ENCODE results near the gene FANCC. TPM values are rescaled to one million over a fixed set of nuclear protein-coding genes. Genes with fewer than 3 reads are reported as not detected.

FANCC gene
- total and polyA plus RNA-seq, 2 of the 13 experiments (the other 11 are each of a cell fraction or from before 2014, with no cell fraction given): 7.4 to 8.6 TPM

- in situ Hi-C loops (cut with HindIII; ENCODE audit: extremely low pct_ligation_motif_present, low pct_unique_long_range_greater_than_20kb) (no loop called here), intact Hi-C loops (cut with micrococcal nuclease; ENCODE audit: unreplicated experiment) (loop anchor here (2.0 to 5.0 kb wide), 3 partner anchors 34 to 196 kb away; no protein-coding TSS in a partner anchor)
- H3K9ac ChIP-seq (ENCODE audit: insufficient read depth, low read depth, low read length): peak overlapping the region; percentile 70
- peaks cover 37% of the 10 kb centered on the region for H3K79me2 ChIP-seq (ENCODE audit: insufficient read depth, low read length)
- peaks cover 69% of the 10 kb centered on the region for H3K4me1 ChIP-seq (ENCODE audit: insufficient read depth, low read length)
- peak overlapping the region; percentile 69 for H3K4me2 ChIP-seq (ENCODE audit: low read depth, low read length)
- H3K27me3 ChIP-seq (ENCODE audit: control insufficient read depth in 1 of 2, insufficient read depth in 2 of 2, low read length in 2 of 2): no peaks in the 10 kb centered on the region
- H3K27ac ChIP-seq (ENCODE audit: extremely low read length, insufficient read depth, low read length): peak overlapping the region; percentile 100
- H4K20me1 ChIP-seq (ENCODE audit: insufficient read depth, low read length): no peaks in the 10 kb centered on the region
- ChIA-PET POLR2A (interaction anchor here (0.8 to 2.3 kb wide), 3 partner anchors 9 to 192 kb away, joined by 3 to 7 read pairs (median 3); no protein-coding TSS in a partner anchor), CTCF (ENCODE audit: low intra/inter-chr PET ratio, low total read pairs) (no interaction called here)
- ATAC-seq (peak; percentile 75), DNase-seq (ENCODE audit: low spot score) (peak; percentile 78), FAIRE-seq (no peak)
- WGBS (ENCODE audit: low lambda C conversion rate): 3% methylated on average over 9 of the region's 22 CpGs
- H2AFZ ChIP-seq (ENCODE audit: low read length): no peak overlapping the region
- H3K4me3 ChIP-seq (replicated peaks in 1 of 3; ENCODE audit: insufficient read depth in 1 of 3, low read depth in 2 of 3, low read length in 3 of 3): peak overlapping the region; percentile 68 to 85 (median 73)
- H3K9me3 ChIP-seq (ENCODE audit: low read length): no peaks in the 10 kb centered on the region
- no peaks in the 10 kb centered on the region for H3K36me3 ChIP-seq (replicated peaks in 1 of 2; ENCODE audit: control insufficient read depth in 1 of 2, insufficient read depth in 2 of 2, low read length in 2 of 2)
- BruUV-seq (replicated peaks): no TSS peak
- TF ChIP-seq YEATS4 (CRISPR knock-in tag; IDR thresholded peaks at IDR 0.05; ENCODE audit: borderline replicate concordance) (no peak), POLR2AphosphoS5 (IDR thresholded peaks at IDR 0.05; ENCODE audit: low read depth, low read length) (peak; percentile 43), KAT7 (CRISPR knock-in tag; IDR thresholded peaks at IDR 0.05; ENCODE audit: borderline replicate concordance) (peak; percentile 10; the same call in 1 of the 2 replicates), PCBP1 (IDR thresholded peaks at IDR 0.05; ENCODE audit: borderline replicate concordance, low read depth, low read length) (peak; percentile 62; the same call in 1 of the 2 replicates), RNF219 (CRISPR knock-in tag; IDR thresholded peaks at IDR 0.05) (no peak), ZNF256 (CRISPR knock-in tag; conservative IDR thresholded peaks at IDR 0.05) (no peak), RFX1 (IDR thresholded peaks at IDR 0.05) (no peak), KDM3A (CRISPR knock-in tag; IDR thresholded peaks at IDR 0.05; ENCODE audit: low read depth) (no peak), ZNF18 (CRISPR knock-in tag; IDR thresholded peaks at IDR 0.05; ENCODE audit: insufficient replicate concordance) (no peak), SP2 (CRISPR knock-in tag; IDR thresholded peaks at IDR 0.05) (no peak), REPIN1 (CRISPR knock-in tag; IDR thresholded peaks at IDR 0.05; ENCODE audit: borderline replicate concordance, low read depth) (0 out of 2 replicates have a peak, but pooled peaks have one; percentile 11), ZNF780A (CRISPR knock-in tag; IDR thresholded peaks at IDR 0.05) (no peak), ZNF777 (CRISPR knock-in tag; IDR thresholded peaks at IDR 0.05) (no peak; the same call in 1 of the 2 replicates), SKI (IDR thresholded peaks at IDR 0.05; ENCODE audit: partially characterized antibody) (no peak), SALL2 (CRISPR knock-in tag; IDR thresholded peaks at IDR 0.05) (no peak), HNF4A (CRISPR knock-in tag; IDR thresholded peaks at IDR 0.05) (peak; percentile 13; the same call in 1 of the 2 replicates), ZNF224 (CRISPR knock-in tag; IDR thresholded peaks at IDR 0.05) (no peak), ZBTB39 (CRISPR knock-in tag; IDR thresholded peaks at IDR 0.05) (no peak), ZNF446 (CRISPR knock-in tag; IDR thresholded peaks at IDR 0.05) (no peak), GLI4 (CRISPR knock-in tag; IDR thresholded peaks at IDR 0.05; ENCODE audit: borderline replicate concordance) (no peak), SP5 (CRISPR knock-in tag; IDR thresholded peaks at IDR 0.05; ENCODE audit: borderline replicate concordance, low read depth) (0 out of 2 replicates have a peak, but pooled peaks have one; percentile 50)
These were observed 753 bp downstream of the FANCC start for GRCh38 chr9:95316794-95317118.
